GM18511 (cell line): Measurements from ENCODE around the gene COG4.
"Not testable (repeated sequence)": the region's sequence is repeated elsewhere in the genome, so short reads cannot be mapped to it uniquely, and the experiment has no call there.

ENCODE experiments used
- ATAC-seq: cut with Tn5 transposase; IDR thresholded peaks from one replicate; pipeline ENCODE4 v1.9.1; 2021; ENCODE audit warnings: mild to moderate bottlenecking, moderate library complexity; ENCODE audit not compliant: unreplicated experiment

COG4 gene

GRCh38 chr16:70523076-70523742 is at the start of gene COG4:
Gene COG4 (minus strand): TSS chr16:70523554. CDS start chr16:70523543, 11 bp downstream.
- ATAC-seq, result peak; percentile 56

DNA sequence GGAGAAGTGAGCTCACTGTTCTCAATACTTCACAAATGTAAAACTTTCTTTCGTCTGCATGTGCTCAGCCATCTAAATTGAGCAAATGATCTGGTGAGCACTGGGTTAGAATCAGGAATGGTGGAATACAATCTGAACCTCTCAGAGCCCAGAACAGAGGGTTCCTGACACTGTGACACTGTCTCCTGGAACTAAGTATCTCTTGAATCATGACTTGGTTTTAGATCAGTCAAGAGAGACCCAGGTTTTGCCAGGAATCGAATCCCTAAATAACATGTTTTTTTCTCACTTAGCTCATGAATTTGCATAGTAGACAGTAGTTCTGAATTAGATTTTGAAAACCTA is 49.5 kb upstream of the COG4 start:
- ATAC-seq, result no peak

GRCh38 chr16:70572050-70572925 is 48.9 kb upstream of the COG4 start:
- no peak for ATAC-seq

DNA sequence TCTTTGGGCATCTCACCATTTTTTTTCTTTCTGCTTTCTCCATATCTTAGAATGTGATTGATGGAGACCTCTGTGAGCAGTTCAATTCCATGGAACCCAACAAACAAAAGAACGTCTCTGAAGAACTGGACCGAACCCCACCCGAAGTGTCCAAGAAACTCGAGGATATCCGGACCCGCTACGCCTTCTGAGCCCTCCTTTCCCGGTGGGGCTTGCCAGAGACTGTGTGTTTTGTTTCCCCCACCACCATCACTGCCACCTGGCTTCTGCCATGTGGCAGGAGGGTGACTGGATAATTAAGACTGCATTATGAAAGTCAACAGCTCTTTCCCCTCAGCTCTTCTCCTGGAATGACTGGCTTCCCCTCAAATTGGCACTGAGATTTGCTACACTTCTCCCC is 48.3 kb upstream of the COG4 start:
- no peak for ATAC-seq

- ATAC-seq, result no peak
Observed at GRCh38 chr16:70570967-70571570, 47.7 kb upstream of the COG4 start.

DNA sequence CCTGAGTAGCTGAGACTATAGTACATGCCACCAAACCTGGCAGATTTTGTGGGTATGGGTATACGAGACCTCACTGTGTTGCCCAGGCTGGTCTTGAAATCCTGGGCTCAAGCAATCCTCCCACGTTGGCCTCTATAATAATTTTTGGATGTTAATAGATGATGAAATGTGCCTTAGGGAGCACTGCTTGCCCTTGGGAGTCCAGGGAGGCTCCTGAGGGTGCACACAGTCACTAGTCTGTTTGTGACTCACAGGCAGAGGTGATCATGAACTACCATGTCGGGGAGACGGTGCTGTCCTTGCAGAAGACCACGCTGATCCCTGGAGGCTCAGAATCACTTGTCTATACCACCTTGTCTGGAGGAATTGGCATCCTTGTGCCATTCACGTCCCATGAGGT is 46.4 kb upstream of the COG4 start:
- no peak for ATAC-seq

DNA sequence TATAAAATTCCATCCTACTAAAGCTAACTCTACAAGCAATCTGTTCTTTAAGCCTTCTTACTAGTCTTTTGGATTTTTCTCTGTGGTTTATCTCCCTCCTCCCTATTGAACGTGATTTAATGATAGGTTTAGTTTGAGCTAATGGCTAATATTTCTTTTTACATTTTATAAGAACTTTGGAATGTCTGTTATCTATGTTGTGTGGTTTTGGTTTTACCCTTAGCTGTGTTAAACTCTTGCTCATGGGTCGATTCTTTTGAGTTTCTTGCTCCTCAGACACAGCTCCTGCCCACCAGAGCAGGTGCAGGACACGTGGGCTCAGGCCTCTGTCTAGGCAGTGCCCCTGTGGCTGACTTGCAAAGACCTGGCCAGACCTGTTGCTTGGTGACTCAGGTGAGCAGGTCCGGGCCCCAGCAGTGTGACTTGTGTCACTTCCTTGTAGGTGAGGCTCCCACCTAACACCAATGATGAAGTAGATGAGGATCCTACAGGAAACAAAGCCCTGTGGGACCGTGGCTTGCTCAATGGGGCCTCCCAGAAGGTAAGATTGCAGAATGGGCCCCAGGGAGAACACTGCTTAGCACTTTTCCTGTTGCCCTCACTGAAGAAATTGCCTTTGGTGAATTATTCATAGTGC is 45.4 kb upstream of the COG4 start:
- no peak for ATAC-seq

DNA sequence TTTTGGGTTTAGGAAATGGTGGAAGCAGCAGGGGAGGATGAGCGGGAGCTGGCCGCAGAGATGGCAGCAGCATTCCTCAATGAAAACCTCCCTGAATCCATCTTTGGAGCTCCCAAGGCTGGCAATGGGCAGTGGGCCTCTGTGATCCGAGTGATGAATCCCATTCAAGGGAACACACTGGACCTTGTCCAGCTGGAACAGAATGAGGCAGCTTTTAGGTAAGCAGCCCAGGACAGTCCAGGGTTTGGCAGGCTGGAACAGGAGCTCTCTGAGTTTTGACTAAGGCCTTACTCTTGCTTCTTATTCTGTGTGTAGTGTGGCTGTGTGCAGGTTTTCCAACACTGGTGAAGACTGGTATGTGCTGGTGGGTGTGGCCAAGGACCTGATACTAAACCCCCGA is 41.7 kb upstream of the COG4 start:
- no peak for ATAC-seq

DNA sequence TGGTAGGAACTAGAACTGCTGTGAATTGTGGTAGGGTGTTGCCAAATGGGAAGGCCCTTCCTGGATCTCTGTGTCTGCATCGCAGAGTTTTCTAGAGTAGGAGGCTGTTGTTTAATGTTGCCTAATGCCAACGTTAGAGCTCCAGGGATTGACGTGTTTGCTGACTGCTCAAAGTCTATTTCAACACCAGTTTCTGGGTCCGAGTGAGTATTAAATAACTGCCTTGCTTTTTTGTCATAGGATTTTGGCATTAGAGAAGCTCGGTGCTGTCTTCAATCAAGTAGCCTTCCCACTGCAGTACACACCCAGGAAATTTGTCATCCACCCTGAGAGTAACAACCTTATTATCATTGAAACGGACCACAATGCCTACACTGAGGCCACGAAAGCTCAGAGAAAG is 40.3 kb upstream of the COG4 start:
- ATAC-seq, result no peak

- no peak for ATAC-seq
Observed at GRCh38 chr16:70561623-70562022, 38.3 kb upstream of the COG4 start.

DNA sequence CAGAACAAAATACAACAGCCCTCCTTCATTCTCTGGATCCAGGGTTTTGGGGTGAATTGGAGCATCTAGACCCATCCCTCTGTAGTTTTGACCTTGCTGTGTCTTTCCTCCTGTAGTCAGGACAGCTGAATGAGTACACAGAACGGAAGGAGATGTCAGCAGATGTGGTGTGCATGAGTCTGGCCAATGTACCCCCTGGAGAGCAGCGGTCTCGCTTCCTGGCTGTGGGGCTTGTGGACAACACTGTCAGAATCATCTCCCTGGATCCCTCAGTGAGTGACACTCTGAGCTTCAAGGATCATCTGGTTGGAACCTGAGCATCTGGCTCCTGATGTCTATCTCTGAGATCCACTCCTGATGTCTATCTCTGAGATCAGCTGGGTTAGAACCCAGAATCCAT is 32.7 kb upstream of the COG4 start:
- no peak for ATAC-seq

GRCh38 chr16:70553645-70554044 is 30.3 kb upstream of the COG4 start:
- ATAC-seq, result no peak

- ATAC-seq, result no peak
Observed at GRCh38 chr16:70552675-70553074, 29.3 kb upstream of the COG4 start.

GRCh38 chr16:70551788-70552187 is 28.4 kb upstream of the COG4 start:
- ATAC-seq, result no peak

DNA sequence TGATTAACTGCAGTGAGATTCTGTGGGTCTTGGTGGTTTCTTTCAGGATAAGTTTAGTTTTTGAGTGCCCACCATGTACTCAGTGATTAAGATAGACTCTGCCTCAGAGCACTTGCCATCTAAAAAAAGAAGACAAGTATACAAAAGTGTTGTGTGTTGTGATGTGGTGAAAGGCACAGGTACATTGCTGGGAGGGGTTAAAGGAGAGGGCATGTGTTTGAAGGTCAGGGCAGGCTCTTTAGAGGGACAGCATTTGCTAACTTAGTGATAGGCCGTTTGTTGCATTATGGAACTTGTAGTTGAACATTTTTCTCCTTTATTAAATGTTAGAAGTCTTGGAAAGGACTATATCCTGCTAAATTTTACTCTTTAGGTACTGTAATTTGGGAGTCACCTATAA is 26.7 kb upstream of the COG4 start:
- no peak for ATAC-seq

DNA sequence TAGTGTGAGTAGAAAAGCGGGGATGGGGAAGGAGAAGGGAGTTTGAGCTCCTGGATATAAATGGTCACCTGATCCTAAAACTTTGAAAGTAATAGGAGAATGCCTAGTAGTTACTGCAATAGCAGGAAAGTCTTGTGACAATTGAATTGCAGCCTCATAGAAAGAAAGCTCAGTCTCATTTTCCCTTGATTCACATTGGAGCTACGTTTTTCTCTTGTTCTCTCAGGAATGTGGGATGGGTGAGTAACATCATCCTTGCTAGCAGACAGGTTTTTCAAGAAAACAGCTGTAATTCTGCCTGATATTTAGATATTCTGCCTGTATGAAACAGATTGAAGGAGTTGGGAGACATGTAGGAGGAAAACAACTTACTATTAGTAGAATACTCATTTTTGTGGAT is 25.6 kb upstream of the COG4 start:
- no peak for ATAC-seq

GRCh38 chr16:70544548-70544947 is 21.2 kb upstream of the COG4 start:
- no peak for ATAC-seq

DNA sequence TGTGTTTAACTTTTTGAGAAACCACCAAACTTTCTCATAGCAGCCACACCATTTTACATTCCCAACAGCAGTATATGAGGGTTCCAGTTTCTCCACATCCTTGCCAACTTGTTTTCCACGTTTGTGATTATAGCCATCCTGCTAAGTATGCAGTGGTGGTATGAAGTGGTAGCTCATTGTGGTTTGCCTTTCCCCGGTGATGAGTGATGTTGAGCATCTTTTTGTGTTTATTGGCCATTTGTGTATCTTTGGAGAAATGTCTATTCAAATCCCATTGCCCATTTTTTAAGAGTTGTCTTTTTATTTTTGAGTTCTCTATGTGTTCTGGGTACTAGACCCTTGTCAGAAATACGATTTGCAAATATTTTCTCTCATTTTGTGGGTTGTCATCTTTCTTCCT is 17.6 kb upstream of the COG4 start:
- no peak for ATAC-seq

DNA sequence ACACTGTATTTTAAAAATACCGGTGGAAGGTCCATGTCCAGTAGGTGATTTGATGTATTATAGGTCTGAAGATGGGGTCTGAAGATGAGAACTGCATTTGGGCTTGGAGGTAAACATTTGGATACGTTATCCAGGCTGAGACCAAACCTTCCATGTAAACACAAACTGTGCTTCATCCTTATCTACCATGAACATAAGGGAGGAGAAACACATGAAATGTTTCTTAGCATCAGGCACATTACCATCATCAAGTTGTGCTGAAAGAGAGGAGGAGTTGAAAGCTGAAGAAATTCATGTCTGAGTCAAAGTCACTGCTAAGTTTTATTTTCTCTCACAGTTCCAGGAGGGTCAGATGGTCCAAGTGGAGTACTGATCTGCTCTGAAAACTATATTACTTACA is 11.6 kb upstream of the COG4 start:
- no peak for ATAC-seq

DNA sequence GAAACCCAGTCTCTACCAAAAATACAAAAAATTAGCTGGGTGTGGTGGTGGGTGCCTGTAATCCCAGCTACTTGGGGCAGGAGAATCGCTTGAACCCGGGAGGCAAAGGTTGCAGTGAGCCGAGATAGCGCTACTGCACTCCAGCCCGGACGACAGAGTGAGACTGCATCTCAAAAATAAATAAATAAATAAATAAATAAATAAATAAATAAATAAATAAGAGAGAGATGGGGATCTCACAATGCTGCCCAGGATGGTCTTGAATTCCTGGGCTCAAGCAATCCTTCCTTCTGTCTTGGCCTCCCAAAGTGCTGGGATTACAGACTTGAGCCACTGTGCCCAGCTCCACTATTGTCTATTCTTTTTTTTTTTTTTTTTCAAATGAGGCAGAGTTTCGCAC is 6.6 kb upstream of the COG4 start:
- not testable (repeated sequence) for ATAC-seq

GRCh38 chr16:70529051-70529777 is 5.9 kb upstream of the COG4 start:
- ATAC-seq, result no peak
